RWPE1 (cell line): ENCODE measurements around the gene TRPV6.

Experiments
- CTCF ChIA-PET: fragments of 350-600 bp; sonication (Branson Sonifier 250); formaldehyde crosslinking; extraction: SDS; loops from one replicate; lab custom pipeline; 2021; lab: Yijun Ruan, JAX
- POLR2A ChIA-PET: fragments of 400-600 bp; formaldehyde crosslinking; extraction: SDS; loops from one replicate; lab custom pipeline; 2020; ENCODE audit warnings: antibody characterized with exemption; ENCODE audit not compliant: low non-redundant PET; lab: Yijun Ruan, JAX
- DNase-seq: peaks from one replicate; pipeline ENCODE4 v3.0.0; 2012; ENCODE audit warnings: low spot score
- H3K27ac ChIP-seq: fragments of 450-650 bp; 2 replicates; pipeline ENCODE4 v1.5.1; 2017
- CTCF ChIP-seq: fragments of 450-650 bp; conservative IDR thresholded peaks from 2 replicates; pipeline ENCODE4 v1.5.1; 2017; ENCODE audit warnings: low read depth, mild to moderate bottlenecking

The TRPV6 gene

GRCh38 chr7:142885311-142886230 lies at the start of gene TRPV6:
TSS of gene TRPV6 (minus strand) at chr7:142885745.
- H3K27ac ChIP-seq, result no peak within 1 kb of the TSS
- peak; percentile 19 for DNase-seq
- POLR2A ChIA-PET, result no interaction called here
- CTCF ChIA-PET, result no interaction called here
- no peak for TF ChIP-seq CTCF

GRCh38 chr7:142934056-142934455 lies 48.5 kb upstream of the TRPV6 start:
- TF ChIP-seq CTCF, result no peak
- DNase-seq, result no peak
- no peak overlapping the region for H3K27ac ChIP-seq
- CTCF ChIA-PET, result no interaction called here
- POLR2A ChIA-PET, result no interaction called here

- no peak for TF ChIP-seq CTCF
- POLR2A ChIA-PET, result no interaction called here
- CTCF ChIA-PET, result no interaction called here
Measured at GRCh38 chr7:142933624-142934023, 48.1 kb upstream of the TRPV6 start, which contains the start of gene TRPV5. TSS of gene TRPV5 (minus strand) at chr7:142933746. CDS start at chr7:142933459, 287 bp downstream.

GRCh38 chr7:142933092-142933475 lies 47.5 kb upstream of the TRPV6 start:
- ChIA-PET POLR2A (no interaction called here), CTCF (no interaction called here)
- no peak for DNase-seq
- TF ChIP-seq CTCF, result no peak
- no peak overlapping the region for H3K27ac ChIP-seq

More at GRCh38 chr7:142933624-142934023, 48.1 kb upstream of the TRPV6 start, which contains the start of gene TRPV5:
- DNase-seq, result no peak
- no peak within 1 kb of the TSS for H3K27ac ChIP-seq

GRCh38 chr7:142932386-142933091 lies 47.0 kb upstream of the TRPV6 start:
- no peak for DNase-seq
- POLR2A ChIA-PET, result no interaction called here
- H3K27ac ChIP-seq, result no peak overlapping the region
- TF ChIP-seq CTCF, result no peak
- CTCF ChIA-PET, result no interaction called here

- CTCF ChIA-PET, result no interaction called here
- no peak overlapping the region for H3K27ac ChIP-seq
- POLR2A ChIA-PET, result no interaction called here
- no peak for TF ChIP-seq CTCF
- no peak for DNase-seq
Measured at GRCh38 chr7:142930126-142930730, 44.7 kb upstream of the TRPV6 start.
